Caco-2 (cell line): Measurements from ENCODE around the gene MSH2. TPM values are rescaled to one million over a fixed set of nuclear protein-coding genes. Genes with fewer than 3 reads are reported as not detected.

ENCODE experiments used
- Bru-seq: library from RNA; stranded (reverse); fragments of 400-500 nt; gene quantifications from one replicate; lab custom pipeline; 2021; lab: Mats Ljungman, UMichigan
- BruChase-seq, 2 experiments: library from RNA; stranded (reverse); fragments of 400-500 nt; gene quantifications; one replicate each; lab custom pipeline; 2021; lab: Mats Ljungman, UMichigan
- BruUV-seq: library from RNA; stranded (reverse); fragments of 400-500 nt; replicated peaks from 2 replicates; lab custom pipeline; 2021; lab: Mats Ljungman, UMichigan
- CTCF ChIA-PET: fragments of 300-600 bp; sonication (Branson Sonifier 250); formaldehyde crosslinking; loops from one replicate; lab custom pipeline; 2022; ENCODE audit warnings: antibody characterized with exemption; lab: Charles Lee
- POLR2A ChIA-PET: fragments of 300-600 bp; sonication (Branson Sonifier 250); formaldehyde crosslinking; loops from one replicate; lab custom pipeline; 2022; ENCODE audit warnings: antibody characterized with exemption; lab: Charles Lee
- DNase-seq, 2 experiments: peaks; one replicate each; pipeline versions ENCODE4 v3.0.0 to v3.0.0-alpha.2; 2020 to 2022
- H3K27me3 ChIP-seq: replicated peaks from 2 replicates; pipeline ENCODE4 v1.6.0; 2011; ENCODE audit warnings: low read length; ENCODE audit not compliant: control insufficient read depth, insufficient read depth
- H3K36me3 ChIP-seq: 2 replicates; pipeline ENCODE4 v1.5.1; 2011; ENCODE audit warnings: low read length; ENCODE audit not compliant: control insufficient read depth, insufficient read depth
- H3K4me1 ChIP-seq: fragments of 250-450 bp; sonication (Bioruptor Pico); 2 replicates; pipeline ENCODE4 v1.5.1; 2020; ENCODE audit warnings: mild to moderate bottlenecking
- H3K4me3 ChIP-seq: 2 replicates; pipeline ENCODE4 v1.5.1; 2011; ENCODE audit warnings: low read depth, mild to moderate bottlenecking, control low read depth, low read length
- H3K9me3 ChIP-seq: fragments of 250-450 bp; sonication (Bioruptor Pico); 2 replicates; pipeline ENCODE4 v1.5.1; 2020; ENCODE audit warnings: mild to moderate bottlenecking, moderate library complexity
- H3K27ac Mint-ChIP-seq: one replicate; pipeline ENCODE4 v1.8.0; 2022; ENCODE audit warnings: mixed read lengths; ENCODE audit not compliant: unreplicated experiment
- H3K27me3 Mint-ChIP-seq: one replicate; pipeline ENCODE4 v1.8.0; 2022; ENCODE audit warnings: mixed read lengths; ENCODE audit not compliant: insufficient read depth, unreplicated experiment
- H3K36me3 Mint-ChIP-seq: one replicate; pipeline ENCODE4 v1.8.0; 2022; ENCODE audit warnings: mild to moderate bottlenecking, mixed read lengths; ENCODE audit not compliant: insufficient read depth, unreplicated experiment
- H3K4me1 Mint-ChIP-seq: one replicate; pipeline ENCODE4 v1.8.0; 2022; ENCODE audit warnings: low read depth, mixed read lengths; ENCODE audit not compliant: unreplicated experiment
- H3K4me3 Mint-ChIP-seq: one replicate; pipeline ENCODE4 v1.8.0; 2022; ENCODE audit warnings: mild to moderate bottlenecking, moderate library complexity, mixed read lengths; ENCODE audit not compliant: unreplicated experiment
- H3K9me3 Mint-ChIP-seq: one replicate; pipeline ENCODE4 v1.8.0; 2022; ENCODE audit warnings: mixed read lengths; ENCODE audit not compliant: unreplicated experiment
- CTCF ChIP-seq, 2 experiments: fragments of 200-600 bp in 1 of 2; IDR thresholded peaks; 1 replicate in 1 of 2; 2 replicates in 1 of 2; pipeline versions ENCODE4 v1.5.1 to v1.8.0; 2011 to 2022; ENCODE audit warnings: antibody characterized with exemption in 1 of 2, control low read depth in 1 of 2, inconsistent platforms in 1 of 2, low read depth in 1 of 2, low read length in 1 of 2, mild to moderate bottlenecking in 1 of 2, moderate library complexity in 1 of 2; ENCODE audit not compliant: insufficient read depth in 1 of 2, severe bottlenecking in 1 of 2, unreplicated experiment in 1 of 2
- intact Hi-C: fragments of 100-400 bp; cut with micrococcal nuclease; formaldehyde crosslinking; loops from one replicate; pipeline ENCODE4 v1.10.0; 2022; ENCODE audit not compliant: unreplicated experiment
- long read RNA-seq: library from polyadenylated mRNA; stranded (forward); transcript quantifications from one replicate; pipeline ENCODE4 v2.0.0, GENCODE V29; 2022
- total RNA-seq: library from RNA; stranded (reverse); gene quantifications from 2 replicates; pipeline ENCODE4 v1.2.3, GENCODE V29; 2022

MSH2 gene
- total RNA-seq, result 70.5 and 72.5 TPM in 2 replicates
- percentile 72 among the genes with signal in this experiment for Bru-seq, nascent RNA
- percentile 76 among the genes with signal in this experiment for BruChase-seq, experiment 1, labeled RNA remaining after a 2-hour chase
- BruChase-seq, experiment 2, labeled RNA remaining after a 6-hour chase, result percentile 82 among the genes with signal in this experiment
- long read RNA-seq, transcript MSH2-201 (16 exons, 3,307 nt), result major isoform, 165 of 204 reads
- long read RNA-seq, partial matches to known transcripts, result 16 of 204 reads
- long read RNA-seq, other reads (novel, unspliced or antisense), result 23 of 204 reads

GRCh38 chr2:47402805-47403608, at the start of gene MSH2:
Gene MSH2 (plus strand): TSS chr2:47403156. CDS start chr2:47403192, 36 bp downstream.
- H3K27ac Mint-ChIP-seq, result peak within 1 kb of the TSS; percentile 91
- Histone ChIP-seq H3K36me3 (no peaks in the 10 kb centered on the region), H3K9me3 (no peaks in the 10 kb centered on the region), H3K4me3 (peak within 1 kb of the TSS; percentile 85), H3K4me1 (peaks cover 6% of the 10 kb centered on the region), H3K27me3 (no peaks in the 10 kb centered on the region)
- H3K4me1 Mint-ChIP-seq, result peaks cover 9% of the 10 kb centered on the region
- DNase-seq, result peak; percentile 96
- H3K9me3 Mint-ChIP-seq, result peaks cover 8% of the 10 kb centered on the region
- peaks cover 41% of the 10 kb centered on the region for H3K36me3 Mint-ChIP-seq
- ChIA-PET CTCF (interaction anchor here (0.7 to 1.4 kb wide), 9 partner anchors 13 to 380 kb away, joined by 3 to 19 read pairs (median 3); partner anchors contain the start of gene MSH6), POLR2A (interaction anchor here (0.6 to 2.5 kb wide), 5 partner anchors 15 to 72 kb away, joined by 3 to 18 read pairs (median 5); no protein-coding TSS in a partner anchor)
- intact Hi-C loops, result no loop called here
- TF ChIP-seq CTCF (IDR thresholded peaks at IDR 0.05; ENCODE audit: insufficient read depth in 1 of 2, low read depth in 1 of 2, low read length in 1 of 2, severe bottlenecking in 1 of 2, unreplicated experiment in 1 of 2), result peak in 1 of 2 experiments; percentile 3
- no TSS peak for BruUV-seq
- H3K4me3 Mint-ChIP-seq, result peak within 1 kb of the TSS; percentile 97
- no peaks in the 10 kb centered on the region for H3K27me3 Mint-ChIP-seq

GRCh38 chr2:47354013-47354847, 48.7 kb upstream of the MSH2 start:
- CTCF ChIA-PET, result interaction anchor here (0.9 kb wide), 1 partner anchor 34 kb away, joined by 3 read pairs; no protein-coding TSS in a partner anchor
- Histone ChIP-seq H3K4me3 (no peak overlapping the region), H3K9me3 (no peaks in the 10 kb centered on the region), H3K36me3 (no peaks in the 10 kb centered on the region), H3K4me1 (peaks cover 19% of the 10 kb centered on the region), H3K27me3 (no peaks in the 10 kb centered on the region)
- Mint-ChIP-seq H3K27me3 (no peaks in the 10 kb centered on the region), H3K4me1 (peaks cover 12% of the 10 kb centered on the region), H3K4me3 (no peak overlapping the region), H3K27ac (peak overlapping the region; percentile 56), H3K9me3 (no peaks in the 10 kb centered on the region), H3K36me3 (no peaks in the 10 kb centered on the region)
- no peak for TF ChIP-seq CTCF (IDR thresholded peaks at IDR 0.05; ENCODE audit: insufficient read depth in 1 of 2, low read depth in 1 of 2, low read length in 1 of 2, severe bottlenecking in 1 of 2, unreplicated experiment in 1 of 2)
- DNase-seq, result peak in 1 of 2 experiments; percentile 23
- POLR2A ChIA-PET, result interaction anchor here (1.0 kb wide), 1 partner anchor 9 kb away, joined by 4 read pairs; no protein-coding TSS in a partner anchor
- no TSS peak for BruUV-seq
- intact Hi-C loops, result no loop called here
